GM21526 (cell line): ENCODE data around the gene BGN.

Source experiments
- ATAC-seq: cut with Tn5 transposase; IDR thresholded peaks from one replicate; pipeline ENCODE4 v1.9.1; 2021; ENCODE audit warnings: moderate library complexity; ENCODE audit not compliant: unreplicated experiment, low FRiP score

BGN gene

DNA sequence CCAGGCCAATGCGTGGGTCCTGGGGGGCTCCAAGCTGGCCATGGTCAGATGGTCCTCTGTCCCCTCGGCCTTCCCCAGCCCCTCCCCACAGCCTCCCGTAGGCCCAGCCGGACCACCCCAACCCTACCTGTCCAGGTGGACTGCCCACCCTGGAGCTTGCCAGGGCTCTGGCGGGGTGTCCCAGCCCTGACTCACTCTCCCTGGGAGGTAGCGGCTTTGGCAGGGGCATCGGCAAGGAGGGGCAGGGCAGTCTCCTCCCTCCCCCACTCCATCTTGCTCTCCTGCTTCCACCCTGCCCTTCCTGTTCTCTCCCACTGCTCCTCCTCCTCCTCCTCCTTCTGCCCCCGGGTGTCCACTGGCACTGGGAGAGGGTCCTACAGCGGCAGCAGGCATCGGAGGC, 7.4 kb downstream of the BGN start:
- ATAC-seq: no peak

DNA sequence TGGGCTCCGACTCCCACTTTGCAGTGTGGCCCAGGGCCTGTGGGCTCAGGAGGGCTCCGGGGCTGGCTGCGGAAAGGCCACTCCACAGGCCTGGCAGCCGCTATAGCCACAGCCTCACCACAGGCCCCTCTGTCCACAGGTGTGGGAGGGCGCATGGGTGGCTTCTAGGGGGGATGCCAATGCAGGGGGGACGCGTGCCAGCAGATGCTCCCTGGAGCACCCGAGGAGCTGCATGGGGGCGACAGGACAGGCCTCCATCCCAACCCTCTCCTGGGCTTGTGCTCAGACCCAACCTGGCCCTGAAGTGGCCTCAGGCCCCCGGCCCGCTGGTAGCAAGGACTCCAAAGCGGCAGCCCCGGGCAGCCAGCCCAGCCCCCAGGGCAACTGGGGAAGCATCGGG, 8.0 kb downstream of the BGN start:
- ATAC-seq: no peak

DNA sequence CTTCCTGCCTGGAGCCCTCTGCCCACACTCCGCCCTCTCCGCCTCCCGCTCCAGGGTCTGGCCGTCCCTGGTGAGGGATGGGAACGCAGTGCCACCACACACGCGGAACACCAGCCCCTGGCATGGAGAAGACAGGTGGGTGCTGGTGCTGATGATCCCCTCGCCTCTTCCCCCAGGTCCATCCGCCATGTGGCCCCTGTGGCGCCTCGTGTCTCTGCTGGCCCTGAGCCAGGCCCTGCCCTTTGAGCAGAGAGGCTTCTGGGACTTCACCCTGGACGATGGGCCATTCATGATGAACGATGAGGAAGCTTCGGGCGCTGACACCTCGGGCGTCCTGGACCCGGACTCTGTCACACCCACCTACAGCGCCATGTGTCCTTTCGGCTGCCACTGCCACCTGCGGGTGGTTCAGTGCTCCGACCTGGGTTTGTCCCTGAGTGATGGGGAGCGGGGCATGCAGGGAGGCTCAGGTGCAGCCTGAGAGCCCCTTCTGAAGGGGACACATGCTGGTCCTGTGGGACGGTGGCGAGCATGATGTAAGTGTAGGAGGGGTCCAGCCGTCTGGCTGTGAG, 9.8 kb downstream of the BGN start:
- ATAC-seq: no peak

DNA sequence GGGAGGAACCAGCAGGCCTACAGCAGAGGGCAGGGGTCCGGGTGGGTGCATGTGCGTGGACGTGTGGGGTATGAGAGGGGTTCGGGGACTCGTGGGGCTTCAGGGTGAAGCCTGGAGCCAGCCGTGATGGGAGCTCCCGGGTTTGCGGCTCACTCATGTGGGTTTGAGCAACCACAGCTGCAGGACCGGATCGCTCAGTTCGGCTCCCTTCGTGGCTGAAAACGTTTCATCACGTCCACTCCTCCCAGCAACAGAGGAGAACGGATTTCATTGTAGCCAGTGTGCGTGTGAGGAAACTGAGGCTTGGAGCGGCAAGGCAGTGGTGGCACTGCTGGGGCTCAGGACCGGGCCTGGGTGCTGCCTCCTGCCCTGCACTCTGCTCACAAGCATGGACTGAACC, 10.6 kb downstream of the BGN start:
- ATAC-seq: no peak

DNA sequence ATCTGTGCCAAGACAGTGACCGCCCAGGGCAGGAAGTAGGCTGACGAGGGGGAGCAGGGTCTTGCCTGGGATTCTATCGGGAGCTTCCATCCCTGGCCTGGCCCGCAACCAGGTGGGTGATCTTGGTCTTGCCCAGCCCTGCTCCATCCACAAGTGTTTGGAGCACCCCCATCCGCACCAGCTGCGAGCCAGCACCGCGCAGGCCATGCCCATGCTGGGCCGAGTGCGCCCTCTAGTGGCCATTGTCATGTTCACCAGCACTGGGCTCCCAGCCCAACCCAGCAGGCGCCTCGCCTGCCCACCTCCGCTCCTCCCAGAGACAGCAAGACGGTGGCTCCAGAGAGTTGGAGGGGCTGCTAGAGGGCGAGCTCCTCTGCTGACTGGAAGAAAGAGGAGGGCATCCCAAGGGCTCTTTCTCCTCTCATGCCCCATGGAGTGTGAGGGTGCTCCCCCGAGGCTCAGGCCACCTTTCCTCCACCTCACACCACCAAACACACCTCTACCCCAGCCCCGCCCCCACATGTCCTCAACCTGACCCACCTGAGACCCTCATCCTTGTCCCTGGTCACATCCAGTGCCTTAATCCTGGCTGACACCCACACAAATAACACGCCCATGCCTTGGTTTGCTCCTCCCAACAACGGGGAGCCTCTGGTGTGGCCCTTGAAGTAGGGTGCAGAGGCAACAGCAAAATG, 12.9 kb downstream of the BGN start:
- ATAC-seq: peak; percentile 82

DNA sequence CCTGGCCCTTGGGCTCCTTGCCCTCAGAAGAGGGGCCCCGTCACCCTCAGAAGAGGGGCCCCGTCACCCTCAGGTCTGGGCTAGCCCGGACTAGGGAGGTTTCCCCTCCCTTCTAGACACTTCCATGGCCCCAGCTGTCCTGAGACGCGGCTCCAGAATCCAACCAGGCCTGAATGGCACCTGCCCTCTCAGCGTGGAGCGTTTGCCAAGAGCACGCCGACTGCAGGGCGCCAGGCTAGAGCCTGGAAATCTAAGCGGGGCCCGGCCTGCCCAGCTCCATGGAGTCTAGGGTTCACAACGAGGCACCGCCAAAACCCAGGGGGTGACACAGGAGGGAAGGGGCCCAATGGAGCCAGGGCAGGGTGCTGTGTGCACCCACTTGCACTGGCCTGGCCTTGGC, 14.8 kb downstream of the BGN start:
- no peak for ATAC-seq

DNA sequence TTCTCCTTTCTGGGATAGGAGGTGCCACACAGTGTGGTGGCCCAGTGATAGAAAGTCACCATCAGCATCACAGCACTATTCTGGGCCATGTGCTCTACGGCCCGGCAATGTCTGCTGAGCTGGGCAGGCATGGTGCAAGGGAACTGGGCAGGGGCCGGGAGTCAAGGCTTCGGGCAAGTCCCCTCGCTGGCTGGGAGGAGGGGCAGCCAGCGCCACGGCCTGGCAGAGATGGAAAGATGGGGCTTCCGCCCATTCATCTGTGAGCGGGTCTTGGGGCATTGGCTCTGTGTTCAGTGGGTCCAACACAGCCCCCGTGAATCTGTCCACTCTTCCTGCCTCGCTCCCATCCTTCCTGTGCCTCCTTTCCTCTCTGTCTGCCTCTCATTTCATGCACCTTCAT, 15.6 kb downstream of the BGN start:
- no peak for ATAC-seq

DNA sequence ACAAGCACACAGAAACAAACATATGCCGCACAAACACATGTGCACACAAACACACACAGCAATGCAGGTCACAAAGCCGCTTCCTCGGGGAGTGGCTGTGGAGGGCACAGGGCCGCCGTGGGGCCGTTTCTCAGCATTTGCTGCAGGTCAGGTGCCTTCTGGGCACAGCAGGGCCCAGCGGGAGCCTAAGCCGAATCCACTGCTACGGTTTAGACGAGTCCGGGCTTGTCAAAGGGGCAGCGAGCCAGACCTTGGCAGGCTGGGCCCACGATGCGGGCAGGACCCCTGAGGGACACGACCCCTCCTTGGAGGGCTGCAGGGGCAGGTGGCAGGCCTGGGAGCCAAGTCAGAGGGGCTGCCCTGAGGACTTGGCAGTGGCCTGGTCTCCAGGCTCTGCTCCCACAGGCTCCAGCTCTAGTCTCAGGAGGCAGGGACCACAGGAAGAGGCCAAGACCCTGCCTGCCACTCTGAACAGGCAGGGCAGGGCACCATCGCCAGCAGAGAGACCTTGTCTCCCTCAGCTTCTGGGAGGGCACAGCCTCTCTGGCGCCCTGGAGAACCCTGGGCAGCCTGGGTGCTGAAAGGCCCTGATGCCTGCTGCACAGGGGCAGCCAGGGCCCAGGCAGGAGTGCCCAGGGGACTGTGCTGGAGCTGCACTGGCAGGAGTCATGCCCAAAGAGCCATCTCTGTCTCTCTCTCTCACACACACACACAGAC, 17.2 kb downstream of the BGN start:
- ATAC-seq: no peak

DNA sequence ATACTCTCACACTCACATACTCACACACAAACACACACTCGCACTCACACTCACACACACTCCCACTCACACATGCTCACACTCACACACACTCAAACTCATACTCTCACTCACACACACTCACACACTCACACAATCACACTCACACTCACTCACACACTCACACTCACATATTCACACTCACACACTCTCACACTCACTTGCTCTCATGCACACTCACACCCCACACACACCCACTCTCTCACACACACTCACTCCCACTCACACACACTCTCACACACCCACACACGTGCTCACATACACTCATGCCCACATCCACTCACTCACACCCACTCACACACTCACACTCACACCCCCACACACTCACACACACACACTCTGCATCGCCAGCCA, 17.7 kb downstream of the BGN start:
- ATAC-seq: no peak

DNA sequence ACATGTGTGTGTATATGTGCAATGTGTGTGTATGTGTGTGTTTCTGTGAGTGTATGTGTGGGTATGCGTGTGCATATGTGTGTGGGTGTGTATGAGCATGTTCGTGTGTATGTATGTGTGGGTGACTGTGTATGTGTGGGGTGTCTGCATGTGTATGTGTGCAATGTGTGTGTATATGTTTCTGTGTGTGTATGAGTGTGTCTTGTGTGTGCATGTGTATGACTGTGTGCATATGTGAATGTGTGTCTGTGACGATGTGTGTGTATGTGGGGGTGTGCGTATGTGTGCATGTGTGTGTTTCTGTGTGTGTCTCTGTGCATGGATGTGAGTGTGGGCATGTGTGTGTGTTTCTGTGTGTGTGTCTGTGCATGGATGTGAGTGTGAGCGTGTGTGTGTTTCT, 18.5 kb downstream of the BGN start:
- ATAC-seq: no peak

DNA sequence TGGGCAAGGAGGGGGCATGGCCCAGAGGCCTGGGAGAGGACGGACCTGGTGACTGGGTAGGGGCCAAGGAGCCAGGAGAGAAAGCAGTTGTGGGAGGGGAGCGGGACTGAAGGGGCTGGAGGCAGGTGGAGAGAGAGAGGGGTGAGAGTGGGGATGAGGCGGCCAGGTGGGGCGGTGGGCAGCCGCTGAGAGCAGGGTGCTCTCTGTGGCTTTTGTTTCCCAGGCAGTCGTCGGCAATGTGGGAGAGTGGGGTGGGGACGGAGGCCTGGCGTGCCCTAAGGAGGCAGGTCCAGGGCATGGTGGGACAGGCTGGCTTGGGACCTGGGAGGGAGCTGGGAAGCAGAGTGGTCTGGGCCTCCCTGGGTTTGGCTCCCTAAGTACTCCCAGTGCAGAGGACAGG, 19.5 kb downstream of the BGN start:
- no peak for ATAC-seq

DNA sequence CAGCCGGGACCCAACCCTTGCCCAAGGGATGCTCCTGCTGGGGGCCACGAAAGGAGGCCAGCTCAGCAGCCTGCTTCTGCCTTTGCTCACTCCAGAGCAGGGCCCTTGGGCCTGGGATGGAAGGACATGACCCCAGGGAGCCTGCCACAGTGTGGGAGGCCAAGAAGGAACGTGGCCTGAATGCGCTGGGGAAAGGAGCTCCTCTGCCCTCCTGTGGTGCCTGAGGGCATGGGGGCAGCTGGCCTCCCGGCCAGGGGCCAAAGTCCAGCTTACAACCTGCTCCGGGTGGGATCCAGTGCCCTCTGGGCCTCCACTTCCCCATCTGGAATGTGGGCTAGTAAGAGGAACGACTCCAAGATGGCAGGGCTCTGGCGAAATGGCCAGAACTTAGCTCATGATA, 20.7 kb downstream of the BGN start:
- ATAC-seq: no peak

DNA sequence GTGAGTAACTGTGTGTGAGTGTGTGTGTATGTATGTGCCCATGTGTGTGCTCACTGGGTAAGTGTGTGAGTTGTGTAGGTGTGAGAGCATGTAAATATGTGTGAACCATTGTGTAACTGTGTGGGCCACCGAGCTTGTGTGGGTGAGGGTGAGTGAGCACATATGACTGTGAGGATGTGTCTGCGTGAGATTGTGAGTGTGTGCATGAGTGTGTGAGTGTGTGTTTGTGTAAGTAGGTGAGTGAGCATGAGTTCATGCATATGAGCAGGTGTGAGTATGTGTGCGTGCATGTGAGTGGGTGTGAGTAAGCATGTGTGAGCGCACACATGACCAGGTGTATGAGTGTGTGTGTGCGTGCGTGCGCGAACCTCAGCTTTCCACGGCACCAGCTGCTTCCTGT, 21.3 kb downstream of the BGN start:
- no peak for ATAC-seq

DNA sequence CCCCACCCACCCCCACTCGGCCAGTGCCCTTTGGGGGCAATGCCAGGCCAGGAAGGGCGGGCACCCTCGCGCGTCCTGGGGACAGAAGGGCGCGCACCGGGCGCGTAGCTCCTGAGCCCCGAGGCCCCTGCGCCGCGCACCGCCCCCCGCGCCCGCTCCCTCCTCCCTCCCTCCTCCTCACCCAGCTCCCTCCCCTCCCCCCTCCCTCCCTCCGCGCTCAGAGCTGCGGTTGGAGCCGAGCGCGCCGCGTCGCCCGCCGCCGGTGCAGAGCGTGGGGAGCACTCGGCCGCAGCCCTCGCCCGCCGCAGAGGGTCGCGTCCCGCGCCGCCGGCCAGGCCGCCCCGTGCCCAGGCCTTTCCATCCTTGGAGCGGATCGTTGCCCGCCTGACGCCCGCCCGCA, 22.6 kb downstream of the BGN start, which contains the start of gene ATP2B3:
TSS of gene ATP2B3 (plus strand) at position 220 of the 400 bp plus-strand sequence. CDS start 18,606 bp downstream, outside the sequence.
- no peak for ATAC-seq

DNA sequence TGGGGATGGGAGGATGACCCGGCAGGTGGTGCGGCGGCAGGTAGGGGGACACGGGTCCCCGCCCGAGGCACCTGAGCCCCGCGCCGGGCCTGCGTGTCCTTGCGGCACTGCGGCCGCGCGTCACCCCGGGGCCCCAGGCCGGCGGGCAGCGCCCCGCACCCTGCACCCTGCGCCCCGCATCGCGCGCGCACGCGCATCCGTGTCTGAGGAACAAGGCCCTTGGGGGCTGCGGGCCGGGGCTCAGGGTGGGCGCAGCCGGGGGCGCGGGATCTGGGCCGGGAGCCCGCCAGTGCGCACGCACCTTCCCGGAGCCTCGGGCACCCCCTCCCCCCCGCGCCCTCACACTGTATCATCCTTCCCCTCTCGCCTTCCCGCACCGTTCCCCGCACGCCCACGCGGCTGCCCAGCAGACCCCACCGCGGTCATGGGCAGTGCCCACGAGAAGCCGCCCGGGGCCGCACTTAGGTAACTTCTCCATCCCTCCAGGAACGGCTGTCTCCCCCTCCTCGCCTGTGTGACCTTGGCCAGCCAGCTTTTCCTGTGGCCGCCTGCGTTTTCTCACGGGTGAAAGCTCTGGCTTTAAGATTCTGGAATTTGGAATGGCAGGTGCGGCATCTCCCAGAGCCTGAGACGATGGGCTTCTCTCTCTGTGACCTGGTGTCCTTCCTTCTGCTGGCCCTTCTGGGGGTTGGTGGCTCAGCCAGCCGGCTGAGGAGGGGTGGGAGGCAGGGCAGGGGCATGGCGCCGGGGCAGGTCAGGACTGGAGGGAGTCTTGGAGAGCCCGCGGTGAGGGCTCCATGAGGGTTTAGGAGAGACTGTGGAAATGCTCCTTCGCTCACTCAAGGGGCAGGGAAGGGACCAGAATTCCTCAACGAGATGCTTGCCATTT, 23.4 kb downstream of the BGN start:
- ATAC-seq: no peak

DNA sequence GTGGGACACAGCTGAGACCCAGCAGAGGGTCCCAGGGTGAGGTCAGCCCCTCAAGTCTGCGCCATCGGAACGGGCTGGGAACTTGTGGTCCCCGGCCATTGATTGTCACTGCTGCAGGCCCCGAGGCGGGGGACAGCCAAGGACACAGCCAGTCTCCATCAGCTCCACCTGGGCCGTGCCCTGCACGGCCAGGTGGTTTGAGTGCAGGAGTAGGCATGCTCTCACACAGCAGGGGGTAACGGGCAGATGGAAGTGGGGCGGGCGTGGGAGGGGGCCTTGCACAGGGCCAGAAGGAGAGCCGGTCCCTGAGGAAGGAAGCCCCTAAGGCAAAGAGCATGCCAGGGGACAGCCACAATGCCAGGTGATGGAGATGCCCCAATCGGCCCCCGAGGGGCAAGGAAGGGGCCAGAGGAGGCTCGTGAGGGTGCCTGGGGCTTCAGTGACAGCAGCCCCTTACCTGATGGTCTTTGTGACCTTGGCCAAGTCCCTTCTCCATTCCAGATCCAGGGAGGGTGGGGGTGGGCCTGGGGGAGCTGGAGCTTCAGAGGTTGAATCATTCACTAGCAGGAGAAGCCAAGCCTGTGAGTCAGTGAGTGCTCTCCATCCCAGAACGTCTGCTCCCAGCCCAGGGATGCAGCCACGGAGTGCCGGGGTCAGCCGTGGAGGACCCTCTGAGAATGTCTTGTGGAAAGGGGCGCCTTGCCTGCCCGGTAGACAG, 24.9 kb downstream of the BGN start:
- no peak for ATAC-seq

DNA sequence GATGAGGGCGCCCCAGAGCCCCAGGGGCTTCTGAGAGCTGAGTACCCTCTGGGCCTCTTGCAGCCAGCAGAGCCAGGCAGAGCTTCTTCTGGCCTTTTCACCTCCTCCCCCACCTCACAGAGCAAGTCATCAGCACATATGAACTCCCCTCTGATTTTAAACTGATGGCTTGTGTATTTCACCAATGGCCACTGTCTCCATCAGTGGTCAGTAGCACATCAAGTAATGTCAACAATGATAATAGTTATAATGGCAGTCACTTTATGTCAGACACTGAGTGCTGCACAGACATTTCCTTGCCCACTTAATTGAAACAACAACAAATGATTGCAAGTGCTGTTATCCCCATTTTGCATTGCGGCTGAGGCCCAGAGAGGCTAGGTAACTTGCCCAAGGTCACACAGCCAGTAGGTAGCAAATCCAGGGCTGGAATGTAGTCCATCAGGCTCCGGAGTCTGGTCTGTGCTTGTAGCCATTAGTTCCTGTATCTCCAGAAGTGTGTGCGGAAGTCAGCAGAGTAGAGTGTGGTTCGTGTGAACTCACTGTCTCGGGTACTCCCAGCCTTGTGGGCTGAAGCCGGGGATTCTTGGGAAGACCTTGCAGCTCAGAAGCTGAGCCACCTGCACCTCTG, 25.6 kb downstream of the BGN start:
- no peak for ATAC-seq

DNA sequence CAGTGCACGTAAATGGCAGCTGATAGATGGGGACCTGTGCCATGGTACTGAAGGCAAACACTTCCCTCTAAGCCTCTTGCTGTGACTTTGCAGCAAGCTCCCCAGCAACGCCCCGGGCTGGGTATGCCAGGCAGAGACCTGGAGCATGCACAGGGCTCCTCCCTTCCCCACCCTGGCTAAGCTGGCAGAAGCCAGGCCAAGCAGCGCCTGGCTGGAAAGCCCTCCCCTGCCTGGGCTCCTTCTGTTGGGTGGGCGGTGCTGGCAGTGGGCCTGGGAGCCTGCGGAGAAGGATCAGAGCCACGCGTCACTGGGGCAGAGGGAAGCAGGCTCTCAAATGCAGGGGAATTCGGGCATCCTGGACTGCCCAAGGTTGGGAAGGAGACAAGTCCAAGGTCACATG, 26.3 kb downstream of the BGN start:
- no peak for ATAC-seq

DNA sequence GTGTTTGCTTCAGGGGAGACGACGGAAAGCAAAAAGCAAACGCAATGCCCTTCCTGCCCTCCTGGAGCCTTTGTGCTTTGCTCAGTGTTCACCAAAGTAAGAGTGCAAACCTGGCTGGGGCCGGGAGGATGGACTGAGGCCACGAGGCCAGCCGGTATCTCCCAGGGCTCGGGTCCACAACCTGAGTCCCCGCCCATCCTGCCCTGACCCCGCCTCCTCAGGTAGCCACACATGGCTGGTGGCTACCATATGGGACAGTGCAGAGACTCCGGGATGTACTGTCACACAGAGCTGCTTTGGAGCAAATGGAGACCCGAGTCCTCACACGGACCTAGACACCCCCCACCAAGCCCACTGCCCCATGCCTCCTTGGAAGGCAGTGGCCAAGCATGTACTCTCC, 27.5 kb downstream of the BGN start:
- no peak for ATAC-seq

DNA sequence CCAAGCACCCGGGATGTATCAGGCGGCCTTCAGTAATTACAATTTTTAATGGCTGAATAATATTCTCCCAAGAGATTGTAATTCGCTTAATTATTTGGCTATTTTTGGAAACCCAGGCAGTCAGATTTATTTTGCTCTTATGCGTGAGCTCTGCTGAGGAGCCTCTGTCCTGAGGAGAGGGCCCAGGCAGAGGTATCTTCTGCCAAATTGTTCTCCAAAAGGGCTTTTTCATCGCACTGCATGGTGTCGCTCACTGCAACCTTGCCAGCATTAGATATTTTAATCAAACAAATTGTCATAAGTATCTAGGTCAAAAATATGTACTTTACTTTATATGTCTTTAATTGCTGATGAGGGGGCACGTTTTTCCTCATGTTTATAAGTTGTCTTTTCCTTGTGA, 28.5 kb downstream of the BGN start:
- no peak for ATAC-seq
